GM23338 (cell line): ENCODE results near the gene RPL12. TPM values are rescaled to one million over a fixed set of nuclear protein-coding genes. Genes with fewer than 3 reads are reported as not detected.
A peak's percentile ranks its signal among the peaks of the same experiment; 100 is the strongest.

Experiments
- ATAC-seq: fragments of 200-7000 bp; cut with Tn5 transposase; 3 replicates; pipeline ENCODE4 v1.9.1; 2020
- DNase-seq: peaks from one replicate; pipeline ENCODE4 v3.0.0-alpha.2; 2015; ENCODE audit warnings: low spot score
- H2AFZ ChIP-seq: fragments of 200-600 bp; sonication (generic); 2 replicates; pipeline ENCODE4 v1.8.0; 2016; ENCODE audit warnings: antibody characterized with exemption, mild to moderate bottlenecking, moderate library complexity
- H3F3A ChIP-seq: fragments of 200-600 bp; sonication (generic); replicated peaks from 2 replicates; pipeline ENCODE4 v1.8.0; 2017; ENCODE audit warnings: antibody characterized with exemption, mixed run types, low read depth
- H3K27ac ChIP-seq: fragments of 200-600 bp; sonication (generic); 2 replicates; pipeline ENCODE4 v1.6.1; 2016; ENCODE audit warnings: low read depth
- H3K27me3 ChIP-seq: fragments of 200-600 bp; sonication (generic); 2 replicates; pipeline ENCODE4 v1.8.0; 2016; ENCODE audit warnings: mild to moderate bottlenecking, mixed run types, moderate library complexity; ENCODE audit not compliant: insufficient read depth
- H3K36me3 ChIP-seq: fragments of 200-600 bp; sonication (generic); 2 replicates; pipeline ENCODE4 v1.8.0; 2016; ENCODE audit warnings: mild to moderate bottlenecking; ENCODE audit not compliant: insufficient read depth
- H3K4me1 ChIP-seq: fragments of 200-600 bp; sonication (generic); 2 replicates; pipeline ENCODE4 v1.8.0; 2016; ENCODE audit warnings: mild to moderate bottlenecking, moderate library complexity; ENCODE audit not compliant: insufficient read depth
- H3K4me2 ChIP-seq: fragments of 200-600 bp; sonication (generic); 2 replicates; pipeline ENCODE4 v1.7.1; 2017; ENCODE audit warnings: mixed run types
- H3K4me3 ChIP-seq: fragments of 200-600 bp; sonication (generic); 2 replicates; pipeline ENCODE4 v1.6.1; 2016; ENCODE audit warnings: mixed run types
- H3K79me2 ChIP-seq: fragments of 200-600 bp; sonication (generic); replicated peaks from 2 replicates; pipeline ENCODE4 v1.8.0; 2017; ENCODE audit warnings: mild to moderate bottlenecking; ENCODE audit not compliant: insufficient read depth
- H3K9me2 ChIP-seq: fragments of 200-600 bp; sonication (generic); 2 replicates; pipeline ENCODE4 v1.8.0; 2017; ENCODE audit not compliant: insufficient read depth
- H4K20me1 ChIP-seq: fragments of 200-600 bp; sonication (generic); replicated peaks from 2 replicates; pipeline ENCODE4 v1.8.0; 2017; ENCODE audit warnings: mild to moderate bottlenecking; ENCODE audit not compliant: insufficient read depth
- H3K27ac Mint-ChIP-seq: 2 replicates; pipeline ENCODE4 v1.8.0; 2020; ENCODE audit warnings: inconsistent platforms, mild to moderate bottlenecking, moderate library complexity, mixed read lengths
- H3K27me3 Mint-ChIP-seq: 3 replicates; pipeline ENCODE4 v1.8.0; 2022; ENCODE audit warnings: low read depth, mild to moderate bottlenecking, moderate library complexity, mixed read lengths, inconsistent platforms; ENCODE audit not compliant: insufficient read depth, poor library complexity
- H3K36me3 Mint-ChIP-seq: 3 replicates; pipeline ENCODE4 v1.8.0; 2021; ENCODE audit warnings: low read depth, mild to moderate bottlenecking, inconsistent platforms, moderate library complexity, mixed read lengths
- H3K4me1 Mint-ChIP-seq: 3 replicates; pipeline ENCODE4 v1.8.0; 2020; ENCODE audit warnings: mild to moderate bottlenecking, inconsistent platforms, mixed read lengths
- H3K4me3 Mint-ChIP-seq: 3 replicates; pipeline ENCODE4 v1.8.0; 2021; ENCODE audit warnings: moderate library complexity, mild to moderate bottlenecking, inconsistent platforms, mixed read lengths
- H3K9me3 Mint-ChIP-seq: 3 replicates; pipeline ENCODE4 v1.8.0; 2020; ENCODE audit warnings: moderate library complexity, mild to moderate bottlenecking, inconsistent platforms, mixed read lengths
- CREB1 ChIP-seq: fragments of 250-450 bp; sonication (Bioruptor Pico); IDR thresholded peaks from 2 replicates; pipeline ENCODE4 v1.5.0; 2020; ENCODE audit warnings: low read depth, mild to moderate bottlenecking, moderate library complexity
- EZH2 ChIP-seq: fragments of 200-600 bp; sonication (generic); IDR thresholded peaks from one replicate; pipeline ENCODE4 v1.8.0; 2017; ENCODE audit warnings: antibody characterized with exemption, mild to moderate bottlenecking, low read depth; ENCODE audit not compliant: unreplicated experiment
- JUNB ChIP-seq: IDR thresholded peaks from one replicate; pipeline ENCODE4 v1.6.1; 2016; ENCODE audit warnings: antibody characterized with exemption; ENCODE audit not compliant: unreplicated experiment
- NANOG ChIP-seq: IDR thresholded peaks from 2 replicates; pipeline ENCODE4 v1.6.1; 2016; ENCODE audit warnings: antibody characterized with exemption, borderline replicate concordance
- POLR2AphosphoS5 ChIP-seq: IDR thresholded peaks from 2 replicates; pipeline ENCODE4 v1.6.1; 2016; ENCODE audit warnings: antibody characterized with exemption, low read depth
- ZNF114 ChIP-seq: fragments of 250-450 bp; sonication (Bioruptor Pico); IDR thresholded peaks from 2 replicates; pipeline ENCODE4 v1.5.0; 2020; ENCODE audit warnings: mild to moderate bottlenecking, moderate library complexity
- ZNF331 ChIP-seq: fragments of 250-450 bp; sonication (Bioruptor Pico); IDR thresholded peaks from 2 replicates; pipeline ENCODE4 v1.5.0; 2020; ENCODE audit warnings: low read depth, mild to moderate bottlenecking, moderate library complexity
- polyA plus RNA-seq: library from polyadenylated mRNA; unstranded; fragments of >200 nt; fragmentation: Nextera tagmentation; extraction: Ambion mirVana; gene quantifications from 2 replicates; pipeline ENCODE4 v1.2.1, GENCODE V29; 2016
- total RNA-seq: library from RNA; depleted of rRNA; stranded (reverse); fragments of >200 nt; shearing (Covaris generic); gene quantifications from 2 replicates; pipeline ENCODE4 v1.2.3, GENCODE V29; 2014
- TF ChIP-seq, protein P1 (sequence below), 2 experiments: fragments of 200-600 bp in 1 of 2; sonication (generic) in 1 of 2; conservative IDR thresholded peaks; 2 replicates each; pipeline versions ENCODE4 v1.5.1 to v1.6.1; 2016 to 2017; ENCODE audit warnings: antibody characterized with exemption in 2 of 2, low read depth in 2 of 2, mild to moderate bottlenecking in 2 of 2, moderate library complexity in 1 of 2
- TF ChIP-seq, protein P2 (sequence below): IDR thresholded peaks from 2 replicates; pipeline ENCODE4 v1.6.1; 2016; ENCODE audit warnings: antibody characterized with exemption
- TF ChIP-seq, protein P3 (sequence below): fragments of 250-450 bp; sonication (Bioruptor Pico); IDR thresholded peaks from 2 replicates; pipeline ENCODE4 v1.5.0; 2020; ENCODE audit warnings: mild to moderate bottlenecking, moderate library complexity
- TF ChIP-seq, protein P4 (sequence below): IDR thresholded peaks from one replicate; pipeline ENCODE4 v1.6.1; 2018; ENCODE audit warnings: antibody characterized with exemption; ENCODE audit not compliant: unreplicated experiment

Gene RPL12
- total and polyA plus RNA-seq, 2 experiments from 2014 or later: 2,121 to 2,596 TPM

DNA sequence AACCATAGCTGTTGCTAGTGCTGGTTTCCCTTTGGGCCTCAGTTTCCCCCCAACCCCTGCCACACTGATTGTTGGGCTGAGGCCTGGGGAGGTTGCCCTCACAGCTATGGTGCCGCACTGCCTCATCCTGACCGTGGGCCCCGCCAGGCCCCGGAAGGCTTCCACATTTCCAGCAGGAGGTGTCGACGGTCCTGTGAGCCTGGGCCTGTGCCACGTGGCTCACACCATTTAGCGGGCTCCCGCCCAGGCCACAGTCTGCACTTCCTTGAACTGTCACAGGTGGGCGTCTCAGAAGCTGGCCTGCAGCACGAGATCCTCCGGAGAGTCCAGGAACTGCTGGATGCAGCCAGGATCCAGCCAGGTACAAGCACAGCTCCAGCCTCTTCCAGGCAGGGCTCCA lies 45.8 kb upstream of the RPL12 start:
- no peaks in the 10 kb centered on the region for H3K9me2 ChIP-seq
- no peak overlapping the region for H3K4me3 ChIP-seq
- no peak for TF ChIP-seq ZNF331 (CRISPR knock-in tag)
- TF ChIP-seq, protein P1, sequence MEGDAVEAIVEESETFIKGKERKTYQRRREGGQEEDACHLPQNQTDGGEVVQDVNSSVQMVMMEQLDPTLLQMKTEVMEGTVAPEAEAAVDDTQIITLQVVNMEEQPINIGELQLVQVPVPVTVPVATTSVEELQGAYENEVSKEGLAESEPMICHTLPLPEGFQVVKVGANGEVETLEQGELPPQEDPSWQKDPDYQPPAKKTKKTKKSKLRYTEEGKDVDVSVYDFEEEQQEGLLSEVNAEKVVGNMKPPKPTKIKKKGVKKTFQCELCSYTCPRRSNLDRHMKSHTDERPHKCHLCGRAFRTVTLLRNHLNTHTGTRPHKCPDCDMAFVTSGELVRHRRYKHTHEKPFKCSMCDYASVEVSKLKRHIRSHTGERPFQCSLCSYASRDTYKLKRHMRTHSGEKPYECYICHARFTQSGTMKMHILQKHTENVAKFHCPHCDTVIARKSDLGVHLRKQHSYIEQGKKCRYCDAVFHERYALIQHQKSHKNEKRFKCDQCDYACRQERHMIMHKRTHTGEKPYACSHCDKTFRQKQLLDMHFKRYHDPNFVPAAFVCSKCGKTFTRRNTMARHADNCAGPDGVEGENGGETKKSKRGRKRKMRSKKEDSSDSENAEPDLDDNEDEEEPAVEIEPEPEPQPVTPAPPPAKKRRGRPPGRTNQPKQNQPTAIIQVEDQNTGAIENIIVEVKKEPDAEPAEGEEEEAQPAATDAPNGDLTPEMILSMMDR (conservative IDR thresholded peaks at IDR 0.05; ENCODE audit: low read depth in 2 of 2): no peak
- no peak for TF ChIP-seq JUNB
- TF ChIP-seq ZNF114 (CRISPR knock-in tag): no peak
- TF ChIP-seq, protein P2, sequence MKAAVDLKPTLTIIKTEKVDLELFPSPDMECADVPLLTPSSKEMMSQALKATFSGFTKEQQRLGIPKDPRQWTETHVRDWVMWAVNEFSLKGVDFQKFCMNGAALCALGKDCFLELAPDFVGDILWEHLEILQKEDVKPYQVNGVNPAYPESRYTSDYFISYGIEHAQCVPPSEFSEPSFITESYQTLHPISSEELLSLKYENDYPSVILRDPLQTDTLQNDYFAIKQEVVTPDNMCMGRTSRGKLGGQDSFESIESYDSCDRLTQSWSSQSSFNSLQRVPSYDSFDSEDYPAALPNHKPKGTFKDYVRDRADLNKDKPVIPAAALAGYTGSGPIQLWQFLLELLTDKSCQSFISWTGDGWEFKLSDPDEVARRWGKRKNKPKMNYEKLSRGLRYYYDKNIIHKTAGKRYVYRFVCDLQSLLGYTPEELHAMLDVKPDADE: no peak
- TF ChIP-seq CREB1 (CRISPR knock-in tag): no peak
- TF ChIP-seq, protein P3, sequence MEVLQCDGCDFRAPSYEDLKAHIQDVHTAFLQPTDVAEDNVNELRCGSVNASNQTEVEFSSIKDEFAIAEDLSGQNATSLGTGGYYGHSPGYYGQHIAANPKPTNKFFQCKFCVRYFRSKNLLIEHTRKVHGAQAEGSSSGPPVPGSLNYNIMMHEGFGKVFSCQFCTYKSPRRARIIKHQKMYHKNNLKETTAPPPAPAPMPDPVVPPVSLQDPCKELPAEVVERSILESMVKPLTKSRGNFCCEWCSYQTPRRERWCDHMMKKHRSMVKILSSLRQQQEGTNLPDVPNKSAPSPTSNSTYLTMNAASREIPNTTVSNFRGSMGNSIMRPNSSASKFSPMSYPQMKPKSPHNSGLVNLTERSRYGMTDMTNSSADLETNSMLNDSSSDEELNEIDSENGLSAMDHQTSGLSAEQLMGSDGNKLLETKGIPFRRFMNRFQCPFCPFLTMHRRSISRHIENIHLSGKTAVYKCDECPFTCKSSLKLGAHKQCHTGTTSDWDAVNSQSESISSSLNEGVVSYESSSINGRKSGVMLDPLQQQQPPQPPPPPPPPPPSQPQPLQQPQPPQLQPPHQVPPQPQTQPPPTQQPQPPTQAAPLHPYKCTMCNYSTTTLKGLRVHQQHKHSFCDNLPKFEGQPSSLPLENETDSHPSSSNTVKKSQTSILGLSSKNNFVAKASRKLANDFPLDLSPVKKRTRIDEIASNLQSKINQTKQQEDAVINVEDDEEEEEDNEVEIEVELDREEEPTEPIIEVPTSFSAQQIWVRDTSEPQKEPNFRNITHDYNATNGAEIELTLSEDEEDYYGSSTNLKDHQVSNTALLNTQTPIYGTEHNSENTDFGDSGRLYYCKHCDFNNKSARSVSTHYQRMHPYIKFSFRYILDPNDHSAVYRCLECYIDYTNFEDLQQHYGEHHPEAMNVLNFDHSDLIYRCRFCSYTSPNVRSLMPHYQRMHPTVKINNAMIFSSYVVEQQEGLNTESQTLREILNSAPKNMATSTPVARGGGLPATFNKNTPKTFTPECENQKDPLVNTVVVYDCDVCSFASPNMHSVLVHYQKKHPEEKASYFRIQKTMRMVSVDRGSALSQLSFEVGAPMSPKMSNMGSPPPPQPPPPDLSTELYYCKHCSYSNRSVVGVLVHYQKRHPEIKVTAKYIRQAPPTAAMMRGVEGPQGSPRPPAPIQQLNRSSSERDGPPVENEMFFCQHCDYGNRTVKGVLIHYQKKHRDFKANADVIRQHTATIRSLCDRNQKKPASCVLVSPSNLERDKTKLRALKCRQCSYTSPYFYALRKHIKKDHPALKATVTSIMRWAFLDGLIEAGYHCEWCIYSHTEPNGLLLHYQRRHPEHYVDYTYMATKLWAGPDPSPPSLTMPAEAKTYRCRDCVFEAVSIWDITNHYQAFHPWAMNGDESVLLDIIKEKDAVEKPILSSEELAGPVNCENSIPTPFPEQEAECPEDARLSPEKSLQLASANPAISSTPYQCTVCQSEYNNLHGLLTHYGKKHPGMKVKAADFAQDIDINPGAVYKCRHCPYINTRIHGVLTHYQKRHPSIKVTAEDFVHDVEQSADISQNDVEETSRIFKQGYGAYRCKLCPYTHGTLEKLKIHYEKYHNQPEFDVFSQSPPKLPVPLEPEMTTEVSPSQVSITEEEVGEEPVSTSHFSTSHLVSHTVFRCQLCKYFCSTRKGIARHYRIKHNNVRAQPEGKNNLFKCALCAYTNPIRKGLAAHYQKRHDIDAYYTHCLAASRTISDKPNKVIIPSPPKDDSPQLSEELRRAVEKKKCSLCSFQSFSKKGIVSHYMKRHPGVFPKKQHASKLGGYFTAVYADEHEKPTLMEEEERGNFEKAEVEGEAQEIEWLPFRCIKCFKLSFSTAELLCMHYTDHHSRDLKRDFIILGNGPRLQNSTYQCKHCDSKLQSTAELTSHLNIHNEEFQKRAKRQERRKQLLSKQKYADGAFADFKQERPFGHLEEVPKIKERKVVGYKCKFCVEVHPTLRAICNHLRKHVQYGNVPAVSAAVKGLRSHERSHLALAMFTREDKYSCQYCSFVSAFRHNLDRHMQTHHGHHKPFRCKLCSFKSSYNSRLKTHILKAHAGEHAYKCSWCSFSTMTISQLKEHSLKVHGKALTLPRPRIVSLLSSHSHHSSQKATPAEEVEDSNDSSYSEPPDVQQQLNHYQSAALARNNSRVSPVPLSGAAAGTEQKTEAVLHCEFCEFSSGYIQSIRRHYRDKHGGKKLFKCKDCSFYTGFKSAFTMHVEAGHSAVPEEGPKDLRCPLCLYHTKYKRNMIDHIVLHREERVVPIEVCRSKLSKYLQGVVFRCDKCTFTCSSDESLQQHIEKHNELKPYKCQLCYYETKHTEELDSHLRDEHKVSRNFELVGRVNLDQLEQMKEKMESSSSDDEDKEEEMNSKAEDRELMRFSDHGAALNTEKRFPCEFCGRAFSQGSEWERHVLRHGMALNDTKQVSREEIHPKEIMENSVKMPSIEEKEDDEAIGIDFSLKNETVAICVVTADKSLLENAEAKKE (CRISPR knock-in tag): no peak
- TF ChIP-seq NANOG: no peak
- TF ChIP-seq EZH2: no peak
- TF ChIP-seq, protein P4, sequence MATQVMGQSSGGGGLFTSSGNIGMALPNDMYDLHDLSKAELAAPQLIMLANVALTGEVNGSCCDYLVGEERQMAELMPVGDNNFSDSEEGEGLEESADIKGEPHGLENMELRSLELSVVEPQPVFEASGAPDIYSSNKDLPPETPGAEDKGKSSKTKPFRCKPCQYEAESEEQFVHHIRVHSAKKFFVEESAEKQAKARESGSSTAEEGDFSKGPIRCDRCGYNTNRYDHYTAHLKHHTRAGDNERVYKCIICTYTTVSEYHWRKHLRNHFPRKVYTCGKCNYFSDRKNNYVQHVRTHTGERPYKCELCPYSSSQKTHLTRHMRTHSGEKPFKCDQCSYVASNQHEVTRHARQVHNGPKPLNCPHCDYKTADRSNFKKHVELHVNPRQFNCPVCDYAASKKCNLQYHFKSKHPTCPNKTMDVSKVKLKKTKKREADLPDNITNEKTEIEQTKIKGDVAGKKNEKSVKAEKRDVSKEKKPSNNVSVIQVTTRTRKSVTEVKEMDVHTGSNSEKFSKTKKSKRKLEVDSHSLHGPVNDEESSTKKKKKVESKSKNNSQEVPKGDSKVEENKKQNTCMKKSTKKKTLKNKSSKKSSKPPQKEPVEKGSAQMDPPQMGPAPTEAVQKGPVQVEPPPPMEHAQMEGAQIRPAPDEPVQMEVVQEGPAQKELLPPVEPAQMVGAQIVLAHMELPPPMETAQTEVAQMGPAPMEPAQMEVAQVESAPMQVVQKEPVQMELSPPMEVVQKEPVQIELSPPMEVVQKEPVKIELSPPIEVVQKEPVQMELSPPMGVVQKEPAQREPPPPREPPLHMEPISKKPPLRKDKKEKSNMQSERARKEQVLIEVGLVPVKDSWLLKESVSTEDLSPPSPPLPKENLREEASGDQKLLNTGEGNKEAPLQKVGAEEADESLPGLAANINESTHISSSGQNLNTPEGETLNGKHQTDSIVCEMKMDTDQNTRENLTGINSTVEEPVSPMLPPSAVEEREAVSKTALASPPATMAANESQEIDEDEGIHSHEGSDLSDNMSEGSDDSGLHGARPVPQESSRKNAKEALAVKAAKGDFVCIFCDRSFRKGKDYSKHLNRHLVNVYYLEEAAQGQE: no peak
- no peak for TF ChIP-seq POLR2AphosphoS5
- no peaks in the 10 kb centered on the region for H3K27me3 ChIP-seq
- DNase-seq (no peak), ATAC-seq (peak; percentile 13; the same call in 1 of the 3 replicates)
- no peaks in the 10 kb centered on the region for H4K20me1 ChIP-seq
- H3K4me2 ChIP-seq: no peak overlapping the region
- no peak overlapping the region for H3K27ac ChIP-seq
- H3K79me2 ChIP-seq: no peaks in the 10 kb centered on the region
- no peak overlapping the region for H3K27ac Mint-ChIP-seq
- H3K27me3 Mint-ChIP-seq: peaks cover 10% of the 10 kb centered on the region
- H3K4me1 Mint-ChIP-seq: peaks cover 4% of the 10 kb centered on the region
- H2AFZ ChIP-seq: no peak overlapping the region
- H3K4me1 ChIP-seq: no peaks in the 10 kb centered on the region
- H3K4me3 Mint-ChIP-seq: no peak overlapping the region
- no peaks in the 10 kb centered on the region for H3K9me3 Mint-ChIP-seq
- H3F3A ChIP-seq: no peaks in the 10 kb centered on the region
- no peaks in the 10 kb centered on the region; the same call in 1 of the 2 replicates for H3K36me3 ChIP-seq
- H3K36me3 Mint-ChIP-seq: peaks cover 9% of the 10 kb centered on the region; the same call in 2 of the 3 replicates
